GM12892 (cell line): ENCODE data around the gene NAV2.

Experiments
- POLR2A ChIP-seq: IDR thresholded peaks from 2 replicates; pipeline ENCODE4 v1.6.1; 2011; ENCODE audit warnings: low read depth, low read length, control low read depth
- POLR2AphosphoS5 ChIP-seq: IDR thresholded peaks from 2 replicates; pipeline ENCODE4 v1.6.1; 2011; ENCODE audit warnings: low read depth, low read length, control low read depth

- TF ChIP-seq POLR2A (no peak), POLR2AphosphoS5 (no peak)
Observed at GRCh38 chr11:19935507-19935906, 222.9 kb downstream of the NAV2 start.
